ENCODE results near the gene ODR4.
"Not testable (repeated sequence)": the region's sequence is repeated elsewhere in the genome, so short reads cannot be mapped to it uniquely, and the experiment has no call there.

ODR4 gene

DNA sequence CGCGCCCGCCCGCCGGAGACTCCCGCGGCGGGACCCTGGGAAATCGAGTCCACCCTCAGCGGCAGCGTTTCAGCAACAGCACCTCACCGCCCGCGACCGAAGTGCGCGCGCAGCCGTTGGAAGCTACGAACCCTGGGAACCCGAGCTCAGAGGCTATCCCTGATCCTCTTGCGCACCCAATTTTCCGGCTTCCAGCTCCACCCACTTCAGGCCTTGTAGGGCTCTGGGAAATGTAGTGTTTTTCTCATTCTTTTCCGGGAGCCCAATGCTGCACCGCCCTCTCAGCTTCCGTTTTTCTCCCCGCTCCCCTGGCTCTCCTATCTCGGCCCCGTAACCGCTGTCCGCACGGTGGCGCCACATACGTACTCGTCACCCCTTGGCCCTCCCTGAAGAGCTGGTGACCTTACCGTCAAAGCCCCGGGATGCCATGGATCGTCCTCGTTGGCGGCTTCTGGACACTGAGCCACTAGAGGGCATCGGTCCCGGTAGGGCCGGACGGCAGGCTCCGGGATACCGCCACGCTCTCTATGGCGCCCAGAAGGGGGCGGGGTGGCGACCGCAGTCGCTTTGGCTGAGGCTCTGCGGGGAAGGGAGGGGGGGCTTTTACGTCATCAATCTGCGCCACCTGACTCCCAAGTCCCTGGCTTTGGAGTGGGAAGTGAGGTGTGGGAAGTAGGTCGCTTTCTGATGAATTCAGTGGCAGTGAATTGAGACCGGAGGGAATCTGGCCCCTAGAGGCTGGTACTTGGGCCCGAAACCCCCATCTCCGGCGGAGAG is at the start of gene ODR4, which contains the start of gene TPR:
Gene ODR4, plus strand, starts transcription at position 687 of the 777 bp plus-strand sequence. CDS start 3,948 bp downstream, outside the sequence.
Gene TPR, minus strand, starts transcription at position 102 of the 777 bp plus-strand sequence. CDS start 225 bp downstream, outside the sequence.
- FAIRE-seq: peak; percentile 99

DNA sequence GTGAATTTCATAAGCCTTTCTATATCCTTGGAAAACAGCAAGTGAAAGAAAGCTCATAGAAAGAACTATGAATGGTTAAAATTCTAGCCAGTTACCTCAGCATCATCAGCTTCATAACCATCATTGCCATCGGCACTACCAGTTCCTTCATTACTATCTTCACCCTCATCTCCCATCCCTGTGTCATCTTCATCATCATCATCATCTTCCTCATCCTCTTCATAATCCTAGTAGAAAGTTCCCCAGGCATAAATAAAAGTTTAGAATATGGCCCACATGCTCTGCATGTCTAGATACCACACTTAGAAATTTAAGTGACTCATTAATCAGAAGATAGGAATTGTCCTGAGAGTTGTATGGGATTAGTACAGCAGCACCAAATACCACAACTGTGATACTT is 49.6 kb upstream of the ODR4 start:
- no peak for DNase-seq (ENCODE audit: extremely low spot score, insufficient read length, low read depth)

More for the DNA sequence above, at the start of gene ODR4, which contains the start of gene TPR:
- DNase-seq (ENCODE audit: extremely low spot score, insufficient read length, low read depth): peak; percentile 83

DNA sequence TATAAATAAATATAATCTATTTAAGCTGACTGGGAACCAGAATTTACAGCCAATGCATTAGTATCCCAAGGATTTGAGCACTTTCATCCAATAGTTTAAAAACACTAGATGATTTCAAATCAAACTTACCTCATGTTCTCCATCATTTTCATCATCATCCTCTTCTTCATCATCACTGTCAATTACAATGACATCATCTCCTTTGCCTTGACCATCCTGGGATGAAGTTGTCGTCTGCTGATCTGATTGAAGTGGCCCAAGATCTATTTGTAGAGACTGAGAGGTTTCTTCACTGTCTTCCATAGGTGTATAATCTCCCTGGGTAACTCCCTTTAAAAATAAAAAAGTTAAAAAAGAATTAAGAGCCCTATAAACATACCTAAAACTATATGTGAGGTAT is 48.3 kb upstream of the ODR4 start:
- FAIRE-seq: no peak
- no peak for DNase-seq (ENCODE audit: extremely low spot score, insufficient read length, low read depth)

More for the DNA sequence above, 49.6 kb upstream of the ODR4 start:
- FAIRE-seq: no peak

DNA sequence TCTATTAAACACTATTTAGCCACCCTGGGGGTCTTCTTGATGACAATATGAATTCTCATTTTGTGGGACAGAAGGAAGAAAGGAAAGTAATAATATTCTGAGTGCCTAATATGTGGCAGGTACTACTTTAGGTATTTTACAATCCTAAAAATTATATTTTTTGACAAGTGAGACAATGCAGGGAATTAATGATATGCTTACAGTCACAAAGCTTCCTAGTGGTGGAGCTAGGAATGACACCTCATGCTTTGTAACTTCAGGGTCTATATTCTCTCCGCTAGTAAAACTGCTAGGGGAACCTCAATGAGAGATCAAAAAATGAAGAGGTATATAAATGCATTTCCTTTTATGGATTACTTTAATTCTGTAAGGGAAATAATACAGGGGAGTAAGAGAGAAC is 44.9 kb upstream of the ODR4 start:
- FAIRE-seq: no peak

DNA sequence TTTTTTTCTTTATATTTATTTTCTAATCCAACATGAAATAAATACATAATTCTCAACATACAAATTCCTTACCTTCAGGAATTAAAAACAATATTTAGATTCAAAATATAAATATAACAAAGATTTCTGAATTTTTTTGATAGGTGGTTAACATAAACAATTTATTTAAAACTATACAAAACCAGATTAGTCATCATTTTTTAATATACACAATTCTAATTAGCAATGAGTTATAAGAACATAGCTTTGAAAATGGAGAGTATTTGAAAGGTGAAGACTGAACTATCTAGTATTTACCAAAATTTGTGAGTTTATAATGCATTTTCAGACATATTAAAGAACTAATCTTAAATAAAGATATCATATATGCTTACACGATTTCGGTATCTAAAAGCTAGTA is 38.1 kb upstream of the ODR4 start:
- DNase-seq (ENCODE audit: extremely low spot score, insufficient read length, low read depth) (no peak), FAIRE-seq (no peak)

More for the DNA sequence above, 44.9 kb upstream of the ODR4 start:
- no peak for DNase-seq (ENCODE audit: extremely low spot score, insufficient read length, low read depth)

DNA sequence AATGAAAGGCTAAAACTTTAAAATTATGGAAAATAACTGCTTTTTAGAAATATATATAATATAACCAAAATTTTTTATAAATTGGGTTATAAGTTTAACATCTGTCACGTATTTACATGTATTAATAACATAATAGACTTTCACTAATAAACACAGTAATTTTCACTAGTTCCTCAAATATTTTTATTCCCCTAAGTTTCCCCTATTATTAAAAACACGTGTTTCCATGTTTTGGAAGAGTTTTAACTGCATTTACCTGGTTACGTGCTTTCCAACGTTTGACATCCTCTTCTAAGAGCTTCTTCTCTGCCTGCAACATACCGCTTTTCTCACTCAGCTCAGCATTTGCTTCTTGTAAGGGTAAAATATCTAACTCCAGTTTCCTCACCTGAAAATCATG is 34.9 kb upstream of the ODR4 start:
- no peak for DNase-seq (ENCODE audit: extremely low spot score, insufficient read length, low read depth)
- FAIRE-seq: no peak

DNA sequence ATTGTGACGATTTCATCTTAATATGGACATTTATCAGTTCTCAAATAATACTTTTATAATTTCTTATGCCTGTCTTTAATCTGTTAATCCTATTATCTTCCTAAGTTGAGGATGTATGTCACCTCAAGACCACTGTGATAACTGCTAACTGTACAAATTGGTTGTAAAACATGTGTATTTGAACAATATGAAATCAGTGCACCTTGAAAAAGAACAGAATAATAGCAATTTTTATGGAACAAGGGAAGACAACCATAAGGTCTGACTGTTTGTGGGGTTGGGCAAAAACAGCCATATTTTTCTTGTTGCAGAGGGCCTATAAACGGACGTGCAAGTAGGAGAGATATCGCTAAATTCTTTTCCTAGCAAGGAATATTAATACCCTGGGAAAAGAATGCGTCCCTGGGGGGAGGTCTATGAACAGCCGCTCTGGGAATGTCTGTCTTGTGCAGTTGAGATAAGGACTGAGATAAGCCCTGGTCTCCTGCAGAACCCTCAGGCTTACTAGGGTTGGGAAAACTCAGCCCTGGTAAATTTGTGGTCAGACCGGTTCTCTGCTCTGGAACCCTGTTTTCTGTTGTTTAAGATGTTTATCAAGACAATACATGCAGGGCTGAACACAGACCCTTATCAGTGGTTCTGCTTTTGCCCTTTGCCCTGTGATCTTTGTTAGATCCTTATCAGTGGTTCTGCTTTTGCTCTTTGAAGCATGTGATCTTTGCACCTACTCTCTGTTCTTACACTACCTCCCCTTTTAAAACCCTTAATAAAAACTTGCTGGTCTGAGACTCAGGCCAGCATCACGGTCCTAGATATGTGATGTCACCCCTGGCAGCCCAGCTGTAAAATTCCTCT is 27.6 kb upstream of the ODR4 start:
- not testable (repeated sequence) for FAIRE-seq

DNA sequence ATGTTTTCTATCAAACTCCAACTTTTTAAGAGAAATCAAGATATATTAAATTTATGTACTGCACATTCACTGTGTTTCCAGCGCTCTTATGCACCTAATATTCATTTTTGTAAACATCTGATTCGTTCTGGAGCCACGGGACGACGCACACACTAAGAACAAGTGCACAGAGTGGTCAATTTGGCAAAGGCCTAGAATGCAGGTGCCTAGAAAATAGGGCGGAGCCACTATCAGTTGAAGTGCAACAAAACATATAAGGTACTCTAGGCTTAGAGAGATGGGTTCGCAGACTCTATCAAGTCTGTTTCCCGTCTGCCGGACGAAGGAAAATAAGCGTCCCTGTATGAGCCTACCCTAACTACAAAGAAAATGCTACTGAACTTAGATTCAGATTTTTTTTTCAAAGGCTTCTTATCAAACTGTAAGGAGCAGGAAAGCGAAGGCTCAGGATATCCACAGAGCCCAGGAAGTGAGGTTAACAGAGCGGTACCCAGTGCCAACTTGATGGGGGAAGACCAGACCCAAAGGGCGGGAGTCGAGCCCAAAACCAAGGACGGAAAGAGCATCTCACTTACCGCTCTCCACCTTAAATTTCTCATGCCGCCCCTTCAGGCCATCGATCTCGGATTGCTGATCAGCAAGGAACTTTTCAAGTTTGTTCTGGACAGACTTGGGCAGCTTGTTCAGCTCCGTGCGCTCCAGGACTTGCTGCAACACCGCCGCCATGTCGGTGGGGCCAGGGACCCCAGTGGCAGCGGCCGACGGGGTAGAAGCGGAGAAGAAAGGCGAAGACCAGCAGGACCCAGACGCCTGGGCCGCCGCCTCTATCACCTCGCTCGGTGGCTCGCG is 1.1 kb upstream of the ODR4 start:
- DNase-seq (ENCODE audit: extremely low spot score, insufficient read length, low read depth): peak; percentile 7
- peak; percentile 67 for FAIRE-seq

More for the DNA sequence above, 27.6 kb upstream of the ODR4 start:
- not testable (repeated sequence) for DNase-seq (ENCODE audit: extremely low spot score, insufficient read length, low read depth)

DNA sequence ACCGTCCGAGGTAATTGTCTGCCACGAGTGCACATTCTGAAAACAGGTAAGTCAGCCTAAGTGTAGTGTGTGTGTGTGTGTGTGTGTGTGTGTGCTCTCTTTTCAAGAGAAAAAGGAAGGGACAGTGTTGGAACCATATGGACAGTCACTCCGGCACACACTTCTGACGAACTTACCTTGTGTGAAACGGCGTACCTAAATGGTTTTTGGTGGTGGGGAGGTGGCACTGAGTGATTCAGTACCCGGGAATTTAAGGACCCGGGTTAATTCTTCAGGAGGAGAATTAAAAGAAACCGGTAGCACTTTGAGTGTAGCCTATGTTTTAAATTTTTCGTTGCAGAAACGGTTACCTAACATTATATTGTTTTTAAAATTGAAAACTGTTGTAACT is 286 bp downstream of the ODR4 start:
- FAIRE-seq: no peak

DNA sequence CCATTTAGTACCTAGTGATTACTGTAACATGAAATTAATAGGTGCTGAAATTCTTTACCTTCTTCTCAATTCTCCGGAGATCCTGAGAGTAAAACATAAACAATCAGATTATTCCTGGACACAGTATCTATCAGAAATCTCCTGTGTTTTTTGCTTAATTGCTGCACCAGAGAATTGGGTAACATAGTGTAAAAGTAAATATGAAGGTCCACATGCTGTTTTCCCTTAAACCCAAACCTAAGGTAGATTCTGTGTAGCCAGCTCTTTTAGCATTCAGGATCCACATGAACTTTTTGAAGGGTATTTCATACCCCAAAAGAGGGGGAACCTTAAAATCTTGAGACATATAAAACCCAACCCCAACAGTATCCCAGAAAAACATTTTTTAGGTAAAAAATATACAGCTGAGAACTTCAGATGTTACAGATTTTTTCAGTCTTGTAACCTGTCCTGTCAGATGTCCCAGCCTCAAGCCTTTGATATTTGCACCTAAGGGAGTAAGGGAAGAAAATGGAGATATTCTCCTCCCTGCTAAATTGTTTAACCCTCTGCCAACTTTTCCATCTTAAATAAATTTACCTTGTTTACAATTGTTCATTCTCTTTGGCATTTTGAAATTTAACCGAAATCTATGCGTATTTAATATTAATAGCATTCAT is 11.2 kb downstream of the ODR4 start:
- FAIRE-seq (no peak), DNase-seq (ENCODE audit: extremely low spot score, insufficient read length, low read depth) (no peak)

More for the DNA sequence above, 286 bp downstream of the ODR4 start:
- no peak for DNase-seq (ENCODE audit: extremely low spot score, insufficient read length, low read depth)

DNA sequence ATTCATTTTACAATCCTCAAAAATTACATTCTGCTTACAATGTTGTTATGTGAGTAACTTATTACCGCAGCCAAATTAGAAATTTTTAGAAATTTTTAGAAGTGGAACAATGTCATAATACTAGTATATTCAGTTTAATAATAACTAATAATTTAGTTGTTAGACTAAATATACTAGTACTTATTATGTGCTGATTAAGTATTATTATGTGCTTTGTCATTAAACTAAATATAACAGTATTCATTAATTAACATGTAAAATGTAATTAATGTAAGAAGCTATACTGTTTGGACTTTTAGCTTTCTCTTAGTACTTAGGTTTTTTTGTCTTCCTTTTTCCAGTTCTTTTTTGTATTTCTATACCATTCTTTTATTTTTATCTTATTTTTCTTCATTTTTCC is 15.3 kb downstream of the ODR4 start:
- FAIRE-seq (no peak), DNase-seq (ENCODE audit: extremely low spot score, insufficient read length, low read depth) (no peak)

DNA sequence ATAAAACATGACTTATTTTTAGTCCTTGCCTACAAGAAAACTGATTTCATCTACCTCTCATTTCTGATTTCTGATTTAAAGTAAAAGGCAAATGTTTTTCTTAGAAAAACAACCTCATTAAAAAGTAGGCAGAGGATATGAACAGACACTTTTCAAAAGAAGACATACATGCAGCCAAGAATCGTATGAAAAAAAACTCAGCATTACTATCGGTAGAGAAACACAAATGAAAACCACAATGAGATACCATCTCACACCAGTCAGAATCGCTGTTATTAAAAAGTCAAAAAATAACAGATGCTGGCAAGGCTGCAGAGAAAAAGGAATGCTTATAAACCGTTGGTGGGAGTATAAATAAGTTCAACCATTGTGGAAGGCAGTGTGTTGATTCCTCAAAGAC is 16.2 kb downstream of the ODR4 start:
- DNase-seq (ENCODE audit: extremely low spot score, insufficient read length, low read depth): no peak
- FAIRE-seq: no peak

DNA sequence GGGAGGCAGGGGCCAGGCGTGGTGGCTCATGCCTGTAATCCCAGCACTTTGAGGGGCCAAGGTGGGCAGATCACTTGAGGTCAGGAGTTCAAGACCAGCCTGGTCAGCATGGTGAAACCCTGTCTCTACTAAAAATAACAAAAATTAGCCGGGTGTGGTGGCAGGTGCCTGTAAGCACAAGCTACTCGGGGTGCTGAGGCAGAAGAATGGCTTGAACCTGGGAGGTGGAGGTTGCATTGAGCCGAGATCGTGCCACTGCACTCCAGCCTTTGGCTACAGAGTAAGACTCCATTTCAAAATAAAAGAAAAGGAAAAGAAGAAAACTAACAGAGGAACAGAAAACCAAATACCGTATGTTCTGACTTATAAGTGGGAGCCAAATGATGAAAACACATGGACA is 17.1 kb downstream of the ODR4 start:
- FAIRE-seq: not testable (repeated sequence)

DNA sequence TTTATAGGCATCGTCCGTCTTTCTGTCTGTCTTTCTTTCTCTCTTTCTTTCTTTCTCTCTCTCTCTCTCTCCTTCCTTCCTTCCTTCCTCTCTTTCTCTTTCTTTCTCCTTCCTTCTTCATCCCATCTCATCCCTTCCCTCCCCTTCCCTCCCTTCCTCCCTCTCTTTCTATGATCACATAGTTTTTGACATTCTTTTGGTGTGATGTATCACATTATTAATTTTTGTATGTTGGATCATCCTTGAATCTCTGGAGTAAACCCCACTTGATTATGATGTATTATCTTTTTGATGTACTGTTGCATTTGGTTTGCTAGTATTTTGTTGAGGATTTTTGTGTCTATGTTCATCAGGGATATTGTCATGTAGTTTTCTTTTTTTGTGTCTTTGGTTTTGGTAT is 25.8 kb downstream of the ODR4 start:
- not testable (repeated sequence) for DNase-seq (ENCODE audit: extremely low spot score, insufficient read length, low read depth); FAIRE-seq

More for the DNA sequence above, 17.1 kb downstream of the ODR4 start:
- DNase-seq (ENCODE audit: extremely low spot score, insufficient read length, low read depth): not testable (repeated sequence)

DNA sequence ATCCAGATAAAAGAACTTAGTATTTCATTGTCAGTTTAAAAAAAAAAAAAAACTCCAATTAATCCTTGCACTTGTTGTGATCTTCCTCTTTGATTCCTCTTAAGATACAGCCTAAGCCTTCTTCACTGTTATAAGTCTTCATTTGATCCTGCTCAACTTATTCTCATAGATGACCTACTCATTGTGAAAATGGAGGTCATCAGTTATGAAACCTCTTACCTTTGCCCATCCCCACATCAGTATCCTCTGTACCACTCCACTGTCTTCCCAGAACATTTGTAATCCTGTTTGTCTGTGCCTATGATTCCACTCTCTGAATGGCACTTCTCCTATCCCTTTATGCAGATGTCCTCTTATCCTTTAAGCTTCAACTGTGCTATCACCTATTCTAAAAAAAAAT is 28.0 kb downstream of the ODR4 start:
- FAIRE-seq (no peak), DNase-seq (ENCODE audit: extremely low spot score, insufficient read length, low read depth) (no peak)

DNA sequence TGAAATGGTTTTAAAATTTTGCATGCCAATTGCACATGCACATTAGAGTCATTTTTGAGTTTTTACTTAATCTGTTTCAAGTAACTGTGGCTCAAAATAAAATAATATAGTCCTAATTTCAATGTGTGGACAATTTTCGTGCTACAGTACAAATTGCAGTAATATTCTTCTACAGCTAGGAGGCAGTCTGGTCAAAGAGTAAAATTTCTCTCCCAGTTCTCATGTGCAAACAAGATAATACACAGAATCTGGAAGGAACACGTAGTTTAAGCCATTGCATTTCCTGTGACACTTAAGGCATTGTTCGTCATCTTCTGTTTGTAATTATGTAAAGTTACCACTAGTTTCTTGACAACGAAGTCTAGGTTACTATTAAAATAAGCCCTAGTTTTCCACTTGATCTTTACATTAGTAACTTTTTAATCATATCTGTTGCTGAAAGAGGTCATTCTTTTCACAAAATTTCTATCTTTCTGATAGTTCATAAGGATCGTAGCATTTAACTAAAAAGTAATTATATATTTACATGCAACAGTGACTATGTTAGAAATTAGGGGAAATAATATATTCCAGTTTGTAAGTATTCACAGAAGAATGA is 28.9 kb downstream of the ODR4 start:
- FAIRE-seq (peak; percentile 73), DNase-seq (ENCODE audit: extremely low spot score, insufficient read length, low read depth) (no peak)

DNA sequence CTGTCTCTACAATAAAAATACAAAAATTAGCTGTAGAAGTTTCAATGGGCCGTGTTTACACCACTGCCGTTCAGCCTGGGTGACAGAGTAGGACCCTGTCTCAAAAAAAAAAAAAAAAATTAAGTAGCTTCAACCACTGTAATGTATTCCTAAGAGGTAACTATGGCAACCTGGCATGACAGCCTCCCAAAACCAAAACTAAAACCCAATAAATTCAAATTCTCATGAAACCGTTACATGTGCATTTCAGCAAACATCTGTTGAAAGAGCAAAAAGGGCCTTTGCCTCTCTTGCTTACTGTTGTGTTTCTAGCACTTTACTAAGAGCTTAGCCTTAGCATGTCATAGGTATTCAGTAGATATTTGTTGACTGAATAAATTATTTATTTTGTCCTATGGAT is 33.5 kb downstream of the ODR4 start:
- FAIRE-seq (peak; percentile 18), DNase-seq (ENCODE audit: extremely low spot score, insufficient read length, low read depth) (no peak)

DNA sequence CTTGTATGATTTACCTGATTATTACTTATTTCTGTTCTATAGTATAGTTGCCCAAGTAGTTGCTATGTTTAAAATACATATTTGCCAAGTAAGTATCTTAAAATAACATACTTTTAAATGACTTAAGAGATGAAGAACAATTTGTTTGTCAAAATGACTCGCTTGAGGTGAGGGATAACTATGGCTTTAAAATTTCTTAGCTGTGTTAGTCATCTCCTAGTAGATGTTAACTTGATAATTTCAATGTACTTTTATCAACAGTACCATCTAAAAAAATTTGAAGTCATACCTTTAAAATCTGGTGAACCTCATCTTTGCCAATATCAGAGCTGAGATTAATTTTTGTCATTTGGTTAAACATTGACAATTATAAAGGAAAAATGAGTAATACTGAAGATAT is 37.7 kb downstream of the ODR4 start:
- FAIRE-seq: no peak
- DNase-seq (ENCODE audit: extremely low spot score, insufficient read length, low read depth): no peak

DNA sequence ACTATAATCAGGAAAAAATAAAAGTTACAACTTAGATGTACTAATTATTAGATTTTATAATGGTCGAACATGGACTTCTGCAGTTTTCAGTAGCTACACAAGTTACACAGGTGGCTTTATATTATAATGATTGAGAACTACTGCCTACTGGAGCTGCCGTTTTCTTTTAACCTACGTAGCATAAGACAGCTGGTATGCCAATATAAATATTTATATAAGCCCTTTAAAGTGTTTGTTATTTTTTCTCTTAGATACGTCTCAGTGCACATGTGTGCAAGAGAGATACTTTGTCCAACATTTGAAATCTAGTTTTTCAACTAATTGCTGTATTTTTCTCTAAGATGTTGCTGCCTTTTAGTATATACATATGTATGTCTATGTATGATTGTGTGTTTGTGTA is 42.9 kb downstream of the ODR4 start:
- FAIRE-seq (no peak), DNase-seq (ENCODE audit: extremely low spot score, insufficient read length, low read depth) (no peak)
